ENCODE measurements around the gene PCDH19. TPM values are rescaled to one million over a fixed set of nuclear protein-coding genes. Genes with fewer than 3 reads are reported as not detected.

PCDH19 gene
- total RNA-seq, 1 donor from 2014 or later, result 0.54 TPM

Other genes with a start within 250 kb of the PCDH19 start
- gene TNMD, start 174.7 kb upstream of the PCDH19 start, total RNA-seq, result 2.6 TPM
- 3.0 TPM for gene TSPAN6, start 226.5 kb upstream of the PCDH19 start, total RNA-seq
- 14.2 TPM for gene SRPX2, start 233.9 kb upstream of the PCDH19 start, total RNA-seq